NCI-H2107 treated with DMSO at 0.1 percent for 48 hours (cell line): ENCODE measurements around the gene MDH2.
"Not testable (repeated sequence)": the region's sequence is repeated elsewhere in the genome, so short reads cannot be mapped to it uniquely, and the experiment has no call there.

Source experiments
- DNase-seq: peaks from one replicate; lab custom pipeline; 2025; ENCODE audit not compliant: unreplicated experiment; lab: John Stamatoyannopoulos, UW

The MDH2 gene

DNA sequence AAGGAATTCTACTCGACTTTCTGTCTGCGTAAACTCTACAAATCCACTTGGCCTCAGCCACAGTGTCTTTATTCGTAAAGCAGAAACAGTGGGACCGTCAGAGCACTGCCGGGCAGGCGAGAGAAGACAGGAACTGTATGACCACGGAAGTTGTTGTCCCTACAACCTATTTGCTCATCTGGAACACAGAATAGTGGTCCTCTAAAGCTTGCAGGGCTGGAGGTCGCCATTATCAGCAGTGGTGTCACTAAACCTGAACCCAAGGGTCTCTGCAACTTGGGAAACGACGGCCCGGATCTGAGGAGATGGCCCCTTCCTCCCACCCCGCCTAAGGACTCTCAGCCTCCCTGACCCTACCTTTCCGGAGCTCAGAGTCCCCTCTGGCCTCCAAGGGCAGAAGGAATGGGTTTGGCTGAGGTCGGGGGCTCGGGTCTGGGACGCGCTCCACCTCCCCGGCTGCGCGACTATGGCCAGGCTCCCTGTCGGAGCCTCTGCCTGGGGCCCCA is 548 bp upstream of the MDH2 start:
- peak; percentile 9 for DNase-seq

DNA sequence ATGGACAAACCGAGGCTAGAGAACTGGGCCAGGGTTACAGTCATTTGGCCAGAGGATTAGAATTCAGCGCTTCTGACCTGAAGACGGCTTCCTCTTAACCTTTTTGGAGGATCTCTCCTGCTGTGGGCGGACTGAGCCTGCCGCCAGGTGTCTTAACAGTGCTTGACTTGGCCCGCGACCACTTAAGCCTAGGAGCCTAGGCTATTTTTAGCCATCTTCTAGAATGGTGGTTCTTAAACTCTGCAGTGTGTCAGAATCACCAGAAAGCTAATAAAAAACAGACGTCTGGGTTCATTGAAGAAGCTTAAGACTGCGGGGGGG is 722 bp downstream of the MDH2 start:
- DNase-seq: peak; percentile 20

DNA sequence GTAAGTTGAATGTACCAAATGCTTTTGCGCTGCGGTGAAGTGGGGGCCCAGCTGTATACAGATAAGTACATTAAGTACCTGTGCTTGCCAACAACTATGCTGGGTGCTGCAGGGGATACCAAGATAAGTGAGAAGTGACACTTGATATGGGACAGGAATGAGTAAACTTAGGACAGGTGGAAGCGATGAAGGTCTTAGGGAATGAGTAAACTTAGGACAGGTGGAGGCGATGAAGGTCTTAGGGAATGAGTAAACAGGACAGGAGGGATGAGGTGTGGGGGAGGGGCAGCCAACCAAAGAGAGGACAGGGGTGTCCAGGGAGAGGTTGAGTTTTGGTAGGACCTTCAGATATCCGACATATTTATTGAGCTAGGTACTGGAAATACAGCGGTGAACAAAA is 1.4 kb downstream of the MDH2 start:
- DNase-seq: no peak

DNA sequence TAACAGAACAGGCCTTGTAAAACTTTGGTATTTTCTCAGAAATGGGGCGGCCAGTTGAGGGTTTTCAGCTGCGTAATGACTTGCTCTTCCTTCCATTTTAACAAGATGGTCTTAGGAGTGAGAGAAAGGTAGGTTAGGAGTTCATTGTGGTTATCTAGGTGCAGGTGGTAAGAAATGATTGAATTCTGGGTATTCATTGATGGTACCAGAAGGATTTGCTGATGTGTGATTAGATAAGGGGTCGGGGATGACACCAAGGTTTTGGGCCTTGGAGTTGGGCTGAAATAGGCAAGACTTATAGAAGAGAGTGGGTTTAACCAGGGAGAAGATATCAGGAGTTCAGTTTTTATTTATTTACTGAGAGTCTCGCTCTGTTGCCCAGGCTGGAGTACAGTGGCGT is 2.6 kb downstream of the MDH2 start:
- DNase-seq: no peak

DNA sequence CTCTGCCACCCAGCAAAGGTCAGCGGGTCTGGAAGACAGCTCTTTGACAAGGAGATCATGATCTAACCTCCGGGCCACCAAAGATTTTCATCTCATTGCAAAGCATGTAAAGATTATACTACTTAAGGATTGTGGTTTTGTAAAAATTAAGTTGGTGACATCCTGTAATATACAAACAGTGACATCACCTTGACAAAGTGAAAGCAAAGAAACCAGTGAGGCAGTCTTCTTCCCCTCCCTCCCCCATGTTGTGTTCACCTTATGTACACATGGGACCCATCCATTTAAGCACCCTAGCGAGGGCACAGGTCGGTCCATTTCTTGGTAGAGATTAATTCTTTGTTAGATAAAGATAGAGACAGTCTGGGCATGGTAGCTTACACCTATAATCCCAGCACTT is 3.9 kb downstream of the MDH2 start:
- no peak for DNase-seq

DNA sequence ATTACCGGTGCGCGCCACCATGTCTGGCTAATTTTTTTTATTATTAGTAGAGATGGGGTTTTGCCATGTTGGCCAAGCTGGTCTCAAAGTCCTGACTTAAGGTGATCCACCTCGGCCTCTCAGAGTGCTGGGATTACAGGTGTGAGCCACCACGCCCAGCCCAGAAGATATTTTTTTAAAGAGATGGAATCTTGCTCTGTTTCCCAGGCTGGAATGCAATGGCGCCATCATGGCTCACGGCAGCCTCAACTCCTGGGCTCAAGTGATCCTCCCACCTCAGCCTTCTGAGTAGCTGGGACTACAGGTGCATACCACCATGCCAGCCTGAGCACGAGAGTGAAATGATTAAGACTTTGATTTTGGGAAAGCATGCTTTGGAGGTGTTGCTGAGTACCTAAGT is 4.8 kb downstream of the MDH2 start:
- DNase-seq: not testable (repeated sequence)

DNA sequence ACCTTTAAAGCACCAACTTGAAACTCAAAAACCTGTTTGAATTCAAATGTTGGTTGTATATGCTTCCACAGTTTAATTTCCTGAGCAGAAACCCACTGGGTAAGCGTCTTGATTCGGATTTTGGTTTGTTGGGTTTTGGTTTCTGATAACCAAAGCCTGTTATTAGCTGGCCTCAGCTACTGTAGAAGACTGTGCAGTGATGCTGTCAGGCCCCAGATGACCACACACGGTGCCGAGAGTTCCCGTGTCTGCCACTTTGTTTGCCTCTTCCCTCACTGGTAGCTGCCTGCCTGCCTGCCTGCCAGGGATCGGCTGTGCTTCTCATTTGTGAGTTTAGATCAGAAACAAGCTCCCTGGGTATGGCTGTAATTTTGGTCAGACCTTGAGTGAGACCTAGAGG is 5.6 kb downstream of the MDH2 start:
- DNase-seq: no peak

DNA sequence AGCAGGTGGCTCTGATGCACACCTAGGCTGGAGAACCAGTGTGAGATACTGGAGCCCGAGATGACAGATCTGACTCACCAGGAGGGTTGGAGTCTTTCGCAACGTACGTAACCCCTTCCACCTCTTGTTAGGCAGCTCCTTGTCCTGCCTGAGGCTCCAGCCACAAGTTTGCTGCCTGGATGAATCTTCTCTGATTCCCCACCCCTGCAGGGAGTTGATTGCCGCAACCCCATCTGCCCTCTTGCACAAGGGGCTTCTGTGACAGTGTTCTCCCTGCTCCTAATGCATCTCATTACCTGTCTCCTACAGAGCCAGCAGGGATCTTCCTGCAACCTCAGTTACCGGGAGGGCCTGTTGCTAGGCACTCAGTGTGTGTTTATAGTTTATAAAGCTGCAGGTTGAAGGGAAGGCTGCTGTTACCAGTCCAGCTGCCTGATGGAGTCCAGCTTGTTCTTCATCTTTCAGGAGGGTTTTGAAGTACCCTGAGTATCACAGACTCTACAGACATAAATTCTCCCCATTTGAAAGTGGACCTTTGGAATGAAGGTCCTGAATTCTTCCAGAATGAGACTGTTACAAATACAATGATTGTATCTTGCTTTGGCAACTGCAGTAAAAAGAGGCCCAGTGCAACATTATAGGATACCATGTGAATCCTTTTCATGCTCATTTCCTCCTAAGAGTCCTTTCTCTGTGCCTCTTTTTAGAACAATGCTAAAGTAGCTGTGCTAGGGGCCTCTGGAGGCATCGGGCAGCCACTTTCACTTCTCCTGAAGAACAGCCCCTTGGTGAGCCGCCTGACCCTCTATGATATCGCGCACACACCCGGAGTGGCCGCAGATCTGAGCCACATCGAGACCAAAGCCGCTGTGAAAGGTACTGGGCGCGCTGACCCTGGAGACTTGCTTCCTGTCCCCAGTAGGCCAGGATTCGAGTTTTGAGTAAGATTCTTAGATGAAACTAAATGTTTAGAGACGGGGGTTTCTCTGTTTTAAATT is 6.5 kb downstream of the MDH2 start:
- DNase-seq: peak; percentile 20

DNA sequence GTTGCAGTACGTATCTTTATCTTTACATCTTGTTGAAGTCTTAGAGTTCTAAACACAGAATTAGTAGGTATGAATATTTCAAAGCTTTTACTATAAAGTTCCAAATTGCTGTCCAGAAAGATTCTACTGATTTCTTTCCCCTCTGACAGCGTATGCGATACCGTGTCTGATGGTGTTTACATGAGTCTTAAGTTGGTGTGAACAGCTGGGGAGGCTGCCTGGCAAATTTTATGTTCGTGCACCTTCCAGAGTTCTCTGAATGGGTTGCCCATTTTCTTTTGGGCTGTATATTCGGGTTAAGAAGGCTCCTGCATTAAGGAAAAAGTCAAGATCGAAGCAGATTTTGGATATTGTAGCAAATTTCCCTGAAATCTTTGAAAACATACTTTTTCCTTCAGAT is 8.3 kb downstream of the MDH2 start:
- DNase-seq: no peak

DNA sequence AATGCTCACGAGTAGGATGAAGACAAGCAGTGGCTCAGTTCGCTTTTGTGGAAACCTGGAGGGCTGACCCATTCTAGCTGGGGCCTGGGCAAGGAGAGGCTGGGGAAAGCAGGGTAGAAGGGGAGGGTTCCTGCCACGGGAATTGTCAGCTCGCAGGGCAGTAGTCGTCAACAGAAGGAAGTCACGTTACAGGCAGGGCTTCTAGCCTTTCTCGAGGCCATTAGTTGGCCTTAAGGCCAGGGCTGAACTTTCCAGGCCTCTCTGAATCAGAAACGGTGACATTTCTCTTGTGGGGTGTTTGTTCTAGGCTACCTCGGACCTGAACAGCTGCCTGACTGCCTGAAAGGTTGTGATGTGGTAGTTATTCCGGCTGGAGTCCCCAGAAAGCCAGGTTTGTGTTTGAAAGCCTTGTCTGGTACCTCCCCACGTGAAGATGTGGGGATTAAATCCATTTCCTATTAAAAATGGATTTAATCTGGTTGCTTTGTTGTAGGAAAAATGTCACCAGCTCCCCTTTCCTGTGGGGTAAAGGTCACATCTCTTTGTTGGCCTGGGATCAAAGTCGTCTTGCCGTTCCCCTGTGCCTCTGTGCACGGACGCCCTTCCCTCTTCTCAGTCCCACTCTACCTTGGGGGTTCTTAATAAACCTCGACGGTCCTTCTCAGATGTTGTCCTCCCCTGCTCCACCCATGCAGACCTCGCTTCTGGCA is 9.4 kb downstream of the MDH2 start:
- DNase-seq: no peak

DNA sequence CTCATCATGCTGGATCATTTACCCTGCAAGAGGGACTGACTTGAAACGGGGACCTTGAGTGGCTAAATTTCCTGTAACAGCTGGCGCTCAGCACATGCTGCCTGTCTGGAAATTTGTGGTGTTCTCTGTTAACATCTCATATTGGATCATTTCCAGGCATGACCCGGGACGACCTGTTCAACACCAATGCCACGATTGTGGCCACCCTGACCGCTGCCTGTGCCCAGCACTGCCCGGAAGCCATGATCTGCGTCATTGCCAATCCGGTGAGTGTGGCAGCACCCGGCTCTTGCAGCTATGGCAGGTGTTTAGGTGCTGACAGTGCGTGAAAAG is 9.9 kb downstream of the MDH2 start:
- no peak for DNase-seq

DNA sequence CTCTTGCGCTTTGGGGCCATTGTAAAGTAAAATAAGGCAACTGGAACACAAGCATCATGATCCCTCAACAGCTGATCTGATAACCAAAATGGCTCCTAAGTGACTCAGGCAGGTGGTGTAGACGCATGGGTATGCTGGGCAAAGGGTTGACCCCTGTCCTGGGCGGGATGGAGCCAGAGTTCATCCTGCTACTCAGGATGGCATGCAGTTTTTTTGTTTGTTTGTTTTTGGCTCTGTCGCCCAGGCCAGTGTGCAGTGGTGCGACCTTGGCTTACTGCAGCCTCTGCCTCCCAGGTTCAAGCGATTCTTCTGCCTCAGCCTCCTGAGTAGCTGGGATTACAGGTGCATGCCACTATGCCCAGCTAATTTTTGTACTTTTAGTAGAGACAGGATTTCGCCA is 10.8 kb downstream of the MDH2 start:
- not testable (repeated sequence) for DNase-seq

DNA sequence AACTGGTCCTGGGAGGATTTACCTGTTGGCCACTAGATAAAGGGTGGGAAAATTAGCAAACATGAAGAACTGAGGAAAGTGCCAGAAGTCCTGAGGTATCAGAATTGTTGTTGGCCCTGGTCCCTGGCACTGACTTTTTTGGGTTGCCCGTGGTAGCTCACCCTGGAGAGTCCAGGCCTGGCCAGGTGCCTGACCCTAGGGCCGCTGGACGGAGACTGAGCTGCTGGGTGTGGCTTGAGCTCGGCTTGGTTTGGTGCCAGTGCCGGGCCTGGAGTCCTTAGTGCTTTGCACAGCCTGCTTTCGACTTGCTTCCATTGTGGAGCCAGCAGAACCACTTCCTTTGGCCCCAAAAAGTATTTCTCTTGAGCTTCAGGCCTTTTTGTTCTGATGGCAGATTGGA is 12.9 kb downstream of the MDH2 start:
- DNase-seq: no peak

DNA sequence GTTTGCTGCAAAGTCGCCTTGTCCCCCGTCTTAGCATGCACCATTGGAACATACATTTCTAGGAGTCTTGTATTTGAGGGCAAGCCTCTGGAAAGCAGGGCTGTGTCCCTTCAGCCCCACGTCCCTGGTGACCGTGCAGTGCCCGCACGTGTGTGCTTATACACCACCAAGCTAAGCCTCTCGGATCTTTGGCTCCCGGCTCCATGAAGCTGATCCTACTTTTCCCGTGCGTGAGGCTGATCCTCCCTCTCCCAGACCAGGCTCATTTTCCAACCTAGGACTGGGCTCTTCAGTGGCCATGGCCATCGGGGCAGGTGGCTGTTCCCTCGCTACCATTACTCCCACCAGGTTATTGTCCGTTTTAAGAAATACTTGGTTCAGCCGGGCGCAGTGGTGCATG is 14.3 kb downstream of the MDH2 start:
- DNase-seq: no peak

DNA sequence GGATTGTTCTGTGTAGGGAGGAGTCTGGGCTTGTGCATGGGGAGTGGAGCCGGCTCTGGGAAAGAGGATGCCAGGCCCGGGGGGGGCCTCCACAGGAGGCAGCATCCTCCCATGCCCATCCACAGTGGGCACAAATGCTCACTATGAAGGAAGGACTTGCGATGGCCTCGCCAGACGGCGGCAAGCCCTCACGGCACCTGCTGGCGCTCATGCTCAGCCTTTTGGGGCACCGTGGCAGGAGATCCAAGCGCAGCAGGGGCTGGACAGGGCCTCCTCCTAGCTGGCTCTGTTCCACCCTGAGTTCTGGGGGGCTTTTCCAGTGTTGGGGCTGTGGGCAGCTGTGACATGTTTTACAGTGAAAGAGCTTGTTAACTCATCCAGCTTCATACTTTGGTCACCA is 15.2 kb downstream of the MDH2 start:
- no peak for DNase-seq

DNA sequence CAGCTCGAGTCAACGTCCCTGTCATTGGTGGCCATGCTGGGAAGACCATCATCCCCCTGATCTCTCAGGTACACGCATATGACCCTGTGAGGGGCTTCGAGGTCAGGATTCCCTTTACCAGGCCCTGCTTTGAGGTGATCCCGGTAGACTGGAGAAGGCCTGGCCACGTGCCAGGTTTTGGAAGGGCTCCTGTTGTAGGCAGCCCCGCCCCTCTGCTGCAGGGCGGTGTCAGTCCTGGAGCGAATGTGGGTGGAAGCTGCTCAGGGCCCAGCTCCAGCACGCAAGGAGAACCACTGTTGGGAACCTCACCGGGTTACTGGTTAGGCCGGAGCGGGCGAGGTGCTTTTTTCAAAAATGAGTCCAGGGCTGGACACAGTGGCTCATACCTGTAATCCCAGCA is 15.6 kb downstream of the MDH2 start:
- DNase-seq: no peak

DNA sequence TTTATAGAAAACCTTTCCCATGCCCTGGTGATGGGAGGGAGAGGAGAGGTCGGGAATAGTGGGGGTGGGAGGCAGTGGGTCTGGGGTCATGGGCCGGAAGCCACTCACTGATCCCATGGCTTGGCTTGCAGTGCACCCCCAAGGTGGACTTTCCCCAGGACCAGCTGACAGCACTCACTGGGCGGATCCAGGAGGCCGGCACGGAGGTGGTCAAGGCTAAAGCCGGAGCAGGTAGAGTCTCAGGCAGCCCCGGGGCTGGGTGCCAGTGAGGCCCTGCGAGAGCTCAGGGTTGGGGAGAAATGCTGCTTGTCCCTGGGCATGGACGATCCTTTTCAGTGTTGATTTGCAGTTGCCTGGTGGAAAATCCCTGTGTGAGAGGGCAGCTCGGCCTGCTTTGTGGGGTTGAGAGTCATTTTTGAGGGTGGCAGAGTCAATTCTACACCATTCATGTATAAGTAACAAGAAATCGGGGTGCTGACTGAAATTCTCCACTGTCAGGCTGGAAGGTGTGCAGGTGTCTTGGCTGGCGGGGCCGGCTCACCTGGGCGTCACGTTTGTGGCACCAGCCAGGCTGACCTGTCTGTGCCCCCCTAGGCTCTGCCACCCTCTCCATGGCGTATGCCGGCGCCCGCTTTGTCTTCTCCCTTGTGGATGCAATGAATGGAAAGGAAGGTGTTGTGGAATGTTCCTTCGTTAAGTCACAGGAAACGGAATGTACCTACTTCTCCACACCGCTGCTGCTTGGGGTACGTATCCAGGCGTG is 16.5 kb downstream of the MDH2 start:
- DNase-seq: no peak

DNA sequence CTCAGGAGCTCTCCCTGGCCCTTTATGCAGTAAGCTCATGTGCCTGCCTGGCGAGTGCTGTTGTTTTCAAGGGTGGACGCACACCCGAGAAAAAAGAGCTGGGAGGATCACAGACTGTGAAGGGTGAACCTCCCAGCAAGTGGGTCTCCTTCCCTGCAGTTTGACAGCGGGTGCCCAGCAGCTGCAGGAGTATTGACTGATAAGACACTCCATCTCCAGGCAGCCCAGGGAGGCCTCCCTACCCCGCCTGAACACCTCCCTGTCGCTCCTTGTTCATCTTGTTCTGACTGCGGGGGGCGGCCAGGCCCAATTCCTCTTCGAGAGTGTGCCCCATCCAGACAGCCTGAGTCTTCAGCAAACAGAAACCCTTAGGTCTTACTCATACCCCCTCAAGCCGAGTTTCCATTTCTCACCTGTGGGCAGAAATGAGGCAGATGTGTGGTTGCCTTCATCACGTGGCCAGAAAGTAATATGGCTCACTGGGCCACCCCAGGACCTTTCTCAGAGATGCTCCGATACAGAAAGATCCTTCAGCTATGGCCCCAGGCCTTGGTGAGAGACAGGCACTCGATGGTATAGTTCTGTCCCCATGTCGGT is 17.2 kb downstream of the MDH2 start:
- no peak for DNase-seq

DNA sequence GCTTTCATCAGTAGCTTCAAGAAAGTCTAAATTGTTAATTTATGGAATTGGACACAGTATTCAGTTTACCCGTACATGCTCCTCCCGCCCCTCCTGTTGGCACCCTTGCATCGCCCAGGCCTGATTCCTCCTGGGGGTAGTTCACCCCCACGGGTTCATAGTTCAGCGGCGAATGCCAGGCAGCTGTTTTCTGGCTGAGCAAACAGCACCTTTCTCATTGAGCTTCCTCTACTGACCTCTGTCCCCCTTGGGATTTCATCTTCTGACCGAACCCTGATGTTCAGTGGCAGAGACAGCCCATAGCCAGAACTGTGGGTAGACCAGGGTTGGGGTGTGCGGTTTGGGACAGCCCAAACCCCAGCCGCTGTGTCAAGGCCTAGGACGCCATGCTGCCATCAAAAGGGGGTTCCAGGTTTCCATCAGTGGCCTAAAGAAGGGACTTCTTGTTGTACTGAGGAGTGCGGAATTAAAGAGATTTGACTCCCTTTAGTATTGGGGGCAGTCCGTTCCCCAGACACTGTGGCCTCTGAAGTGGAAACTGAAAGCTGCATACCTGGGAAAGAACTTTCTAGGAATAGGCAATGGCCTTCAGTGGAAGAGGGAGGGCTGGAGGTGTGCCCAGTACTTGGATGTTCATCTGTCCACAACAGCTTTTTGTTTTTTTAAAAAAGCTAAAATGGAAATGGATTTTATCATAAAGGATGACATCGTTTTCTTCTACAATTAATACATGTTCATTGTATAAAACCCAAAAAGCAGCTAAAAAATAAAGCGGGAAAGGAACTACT is 19.0 kb downstream of the MDH2 start:
- no peak for DNase-seq

DNA sequence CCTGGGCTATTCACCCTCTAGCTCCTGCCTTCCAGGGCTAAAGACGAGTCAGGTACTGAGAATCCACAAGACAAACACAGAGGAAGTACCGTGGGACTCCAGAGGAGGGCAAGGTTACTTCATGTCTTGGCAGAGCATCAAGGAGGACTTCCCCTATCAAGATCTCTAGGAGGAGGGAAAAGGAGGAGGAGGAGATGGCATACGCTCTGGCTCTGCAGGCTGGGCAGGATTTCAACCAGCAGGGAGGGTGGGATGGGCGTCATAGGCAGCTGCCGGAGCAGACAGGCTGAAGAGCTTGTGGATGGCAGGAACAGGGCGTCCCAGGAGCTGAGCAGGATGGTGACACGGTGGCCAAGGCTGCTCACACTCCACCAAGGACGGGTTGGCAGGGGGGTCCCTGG is 21.3 kb downstream of the MDH2 start:
- peak; percentile 9 for DNase-seq
